Gastroesophageal sphincter (tissue), 3 donors: Measurements from ENCODE around the gene CYB561D1.

Experiments
- CTCF ChIP-seq, 4 experiments: fragments of 200-600 bp in 2 of 4; fragments of 450-650 bp in 2 of 4; sonication (generic) in 1 of 4; IDR thresholded peaks; one replicate each; pipeline ENCODE4 v1.5.1; 2017 to 2019; ENCODE audit warnings: antibody characterized with exemption in 4 of 4, mild to moderate bottlenecking in 2 of 4, moderate library complexity in 2 of 4
- POLR2A ChIP-seq, 2 donors: fragments of 450-650 bp; IDR thresholded peaks; one replicate each; pipeline ENCODE4 v1.6.1; 2017; ENCODE audit warnings: antibody characterized with exemption in 2 of 2, mild to moderate bottlenecking in 2 of 2, moderate library complexity in 1 of 2

GRCh38 chr1:109444346-109444745 is 49.5 kb upstream of the CYB561D1 start:
- no peak for TF ChIP-seq POLR2A (IDR thresholded peaks at IDR 0.05)
- TF ChIP-seq CTCF (IDR thresholded peaks at IDR 0.05): no peak
